Stimulated activated memory B cell treated with anti-CD40 and anti-IgM and Interleukin-4, amounts not matched to agents 10 μg/mL and 1 μg/mL and 100 μg/mL, for 72 hours (primary cell): ENCODE measurements around the gene SYNC.

Experiments
- ATAC-seq: fragments of 150-1000 bp; cut with Tn5 transposase; 2 replicates; pipeline ENCODE4 v1.10.0; 2021
- H3K27ac Mint-ChIP-seq: one replicate; pipeline ENCODE4 v1.8.0; 2022; ENCODE audit warnings: mild to moderate bottlenecking, mixed read lengths
- H3K27me3 Mint-ChIP-seq: one replicate; pipeline ENCODE4 v1.8.0; 2022; ENCODE audit warnings: mixed read lengths
- H3K36me3 Mint-ChIP-seq: one replicate; pipeline ENCODE4 v1.8.0; 2022; ENCODE audit warnings: mixed read lengths
- H3K4me1 Mint-ChIP-seq: one replicate; pipeline ENCODE4 v1.8.0; 2022; ENCODE audit warnings: mixed read lengths
- H3K4me3 Mint-ChIP-seq: one replicate; pipeline ENCODE4 v1.8.0; 2022; ENCODE audit warnings: mild to moderate bottlenecking, moderate library complexity, mixed read lengths
- H3K9me3 Mint-ChIP-seq: one replicate; pipeline ENCODE4 v1.8.0; 2022; ENCODE audit warnings: mixed read lengths

SYNC gene

DNA sequence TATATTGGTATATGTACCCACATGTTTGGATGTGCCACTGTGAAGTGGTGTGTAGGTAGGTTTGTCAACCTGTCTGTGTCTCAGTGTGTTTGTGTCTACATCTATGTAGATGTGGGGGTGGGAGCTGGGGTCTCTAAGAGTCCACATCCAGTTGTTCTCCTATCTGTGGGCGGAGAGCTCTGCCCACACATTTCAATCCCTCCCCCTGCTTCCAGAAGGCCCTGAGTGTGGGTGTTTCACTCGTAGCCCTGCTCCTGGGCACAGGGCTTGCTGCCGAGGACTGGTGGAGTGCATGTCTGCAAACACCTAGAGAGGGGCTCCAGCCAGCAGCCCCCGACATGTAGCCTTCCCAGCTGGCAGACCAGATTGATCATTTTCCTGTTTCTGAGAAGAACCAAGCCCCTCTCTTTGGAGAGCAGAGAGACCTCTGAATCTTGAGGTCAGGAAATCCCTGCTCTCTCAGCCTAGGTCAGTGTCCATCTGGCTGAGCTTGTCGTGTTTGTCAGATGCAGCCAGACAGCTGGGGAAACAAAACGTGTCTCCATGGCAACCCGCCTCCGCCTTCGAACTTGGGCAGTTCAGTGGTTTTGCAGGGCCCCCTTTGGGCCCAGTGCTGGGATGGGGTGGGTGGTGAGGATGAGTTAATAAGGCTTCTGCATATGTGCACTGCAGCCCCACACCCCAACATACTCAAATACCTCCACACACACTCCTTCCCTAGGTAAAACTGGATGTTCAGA is 31.2 kb upstream of the SYNC start:
- H3K27me3 Mint-ChIP-seq = peaks cover 11% of the 10 kb centered on the region
- no peak overlapping the region for H3K27ac Mint-ChIP-seq
- no peaks in the 10 kb centered on the region for H3K4me1 Mint-ChIP-seq
- no peak for ATAC-seq
- H3K9me3 Mint-ChIP-seq = no peaks in the 10 kb centered on the region
- no peak overlapping the region for H3K4me3 Mint-ChIP-seq
- no peaks in the 10 kb centered on the region for H3K36me3 Mint-ChIP-seq

GRCh38 chr1:32729254-32730046 is 26.9 kb upstream of the SYNC start:
- H3K27ac Mint-ChIP-seq = no peak overlapping the region
- no peak for ATAC-seq
- no peak overlapping the region for H3K4me3 Mint-ChIP-seq
- no peaks in the 10 kb centered on the region for H3K9me3 Mint-ChIP-seq
- no peaks in the 10 kb centered on the region for H3K36me3 Mint-ChIP-seq
- H3K4me1 Mint-ChIP-seq = peaks cover 13% of the 10 kb centered on the region
- peaks cover 22% of the 10 kb centered on the region for H3K27me3 Mint-ChIP-seq

DNA sequence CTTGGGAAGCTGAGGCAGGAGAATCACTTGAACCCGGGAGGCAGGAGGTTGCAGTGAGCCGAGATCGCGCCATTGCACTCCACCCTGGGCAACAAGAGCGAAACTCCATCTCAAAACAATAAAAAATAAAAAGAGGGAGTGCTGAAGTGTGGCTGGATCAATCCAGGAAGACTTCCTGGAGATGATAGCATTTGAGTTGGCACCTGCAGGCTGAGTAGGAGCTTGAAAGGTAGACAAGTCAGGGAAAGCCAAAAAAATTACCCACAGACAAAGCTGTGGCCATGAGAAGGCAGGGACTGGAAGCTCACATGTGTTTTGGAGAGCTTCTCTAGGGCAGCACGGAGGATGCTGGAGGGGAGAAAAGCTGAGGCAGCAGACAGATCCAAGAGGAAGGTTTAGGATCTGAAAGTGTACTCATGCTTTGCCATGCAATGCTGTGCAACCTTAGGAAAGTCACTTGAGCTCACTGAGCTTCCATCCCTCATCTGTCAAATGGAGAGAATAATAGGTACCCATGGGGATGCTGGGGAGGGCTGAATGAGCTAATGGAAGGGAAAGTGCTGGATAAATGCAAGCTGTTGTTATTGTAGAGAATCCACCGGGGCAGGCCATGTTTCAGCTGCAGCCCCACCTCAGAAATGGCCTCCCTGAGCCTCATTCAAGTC is 26.0 kb upstream of the SYNC start:
- Mint-ChIP-seq H3K9me3 (no peaks in the 10 kb centered on the region), H3K27me3 (peaks cover 26% of the 10 kb centered on the region), H3K36me3 (no peaks in the 10 kb centered on the region), H3K4me3 (no peak overlapping the region), H3K27ac (no peak overlapping the region), H3K4me1 (peaks cover 13% of the 10 kb centered on the region)
- no peak for ATAC-seq

DNA sequence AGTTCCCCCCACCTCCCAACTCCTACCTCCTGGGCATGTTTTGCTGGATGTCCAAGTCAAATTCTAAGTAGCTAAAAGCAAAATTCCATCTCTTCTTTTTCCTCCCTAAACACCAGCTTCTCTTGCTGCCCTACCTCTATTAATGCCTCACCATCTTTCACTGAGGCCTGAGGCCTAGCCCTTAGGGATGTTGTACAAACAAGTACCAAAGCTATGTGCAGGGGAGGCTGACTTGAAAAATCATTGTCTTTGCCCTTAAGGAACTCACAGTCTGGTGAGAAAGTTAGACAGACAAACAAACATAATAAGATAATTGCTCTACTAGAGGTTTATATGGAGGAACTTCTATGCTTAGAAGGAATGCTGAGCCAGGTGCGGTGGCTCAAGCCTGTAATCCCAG is 25.3 kb upstream of the SYNC start:
- H3K36me3 Mint-ChIP-seq = no peaks in the 10 kb centered on the region
- no peak overlapping the region for H3K4me3 Mint-ChIP-seq
- H3K9me3 Mint-ChIP-seq = no peaks in the 10 kb centered on the region
- no peak for ATAC-seq
- peaks cover 13% of the 10 kb centered on the region for H3K4me1 Mint-ChIP-seq
- peaks cover 32% of the 10 kb centered on the region for H3K27me3 Mint-ChIP-seq
- H3K27ac Mint-ChIP-seq = no peak overlapping the region

- no peaks in the 10 kb centered on the region for H3K9me3 Mint-ChIP-seq
Measured at GRCh38 chr1:32725615-32725982, 23.0 kb upstream of the SYNC start.

DNA sequence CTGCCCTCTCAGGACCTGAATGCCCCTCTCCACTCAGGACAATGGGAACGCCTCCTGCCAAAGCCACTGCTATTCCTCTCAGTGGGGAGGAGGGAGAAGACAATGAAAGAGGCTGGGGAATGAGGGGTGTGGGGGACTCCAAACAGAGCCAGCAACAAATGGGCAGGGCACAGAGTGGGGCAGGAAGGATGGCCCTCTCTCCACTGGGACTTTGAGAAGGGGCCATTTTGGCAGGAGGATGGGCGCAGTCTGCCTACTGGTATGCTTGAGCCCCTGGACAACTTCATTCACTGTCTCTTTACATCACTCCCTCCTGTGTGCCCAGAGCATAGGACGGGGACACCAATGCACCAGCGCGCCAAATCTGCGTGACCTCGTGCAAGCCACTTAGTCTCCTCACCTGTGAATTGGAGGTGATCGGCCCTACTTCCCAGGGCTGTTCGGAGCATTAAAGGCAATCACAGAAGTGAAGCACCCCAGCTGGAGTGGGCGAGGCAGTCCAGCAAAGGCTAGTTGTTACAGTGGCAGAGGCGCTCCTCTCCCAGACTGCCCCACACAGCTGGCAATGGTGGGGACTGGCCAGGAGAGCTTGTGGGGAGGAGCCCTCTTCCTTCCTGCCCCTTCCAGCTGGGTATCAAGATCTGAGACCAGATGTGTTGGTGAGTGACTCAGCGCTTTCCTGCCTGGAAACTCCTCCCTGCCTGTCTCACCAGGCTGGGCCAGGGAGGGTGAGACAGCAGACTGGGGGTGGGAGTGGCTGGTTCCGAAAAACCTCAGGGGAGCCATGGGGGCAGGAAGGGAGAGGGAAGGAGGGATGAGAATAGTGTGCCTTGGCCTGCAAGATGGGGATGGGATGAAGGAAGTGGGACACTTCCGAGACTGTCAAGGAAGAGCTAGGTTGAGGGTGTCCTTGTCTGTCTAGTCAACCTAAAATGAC is 22.4 kb upstream of the SYNC start:
- Mint-ChIP-seq H3K9me3 (no peaks in the 10 kb centered on the region), H3K4me3 (no peak overlapping the region), H3K36me3 (no peaks in the 10 kb centered on the region), H3K4me1 (peaks cover 13% of the 10 kb centered on the region), H3K27ac (no peak overlapping the region), H3K27me3 (peaks cover 60% of the 10 kb centered on the region)
- ATAC-seq = peak; percentile 45

More at GRCh38 chr1:32725615-32725982, 23.0 kb upstream of the SYNC start:
- Mint-ChIP-seq H3K4me1 (peaks cover 13% of the 10 kb centered on the region), H3K27me3 (peaks cover 54% of the 10 kb centered on the region), H3K4me3 (no peak overlapping the region), H3K36me3 (no peaks in the 10 kb centered on the region), H3K27ac (no peak overlapping the region)
- ATAC-seq = no peak

GRCh38 chr1:32719681-32720275 is 17.2 kb upstream of the SYNC start:
- Mint-ChIP-seq H3K36me3 (no peaks in the 10 kb centered on the region), H3K27me3 (peaks cover 66% of the 10 kb centered on the region), H3K27ac (no peak overlapping the region), H3K4me1 (peaks cover 19% of the 10 kb centered on the region), H3K9me3 (no peaks in the 10 kb centered on the region), H3K4me3 (no peak overlapping the region)
- no peak for ATAC-seq

GRCh38 chr1:32718527-32718926 is 16.0 kb upstream of the SYNC start:
- no peak for ATAC-seq
- Mint-ChIP-seq H3K27ac (no peak overlapping the region), H3K4me3 (no peak overlapping the region), H3K27me3 (peaks cover 60% of the 10 kb centered on the region), H3K9me3 (no peaks in the 10 kb centered on the region), H3K4me1 (peaks cover 16% of the 10 kb centered on the region), H3K36me3 (no peaks in the 10 kb centered on the region)

DNA sequence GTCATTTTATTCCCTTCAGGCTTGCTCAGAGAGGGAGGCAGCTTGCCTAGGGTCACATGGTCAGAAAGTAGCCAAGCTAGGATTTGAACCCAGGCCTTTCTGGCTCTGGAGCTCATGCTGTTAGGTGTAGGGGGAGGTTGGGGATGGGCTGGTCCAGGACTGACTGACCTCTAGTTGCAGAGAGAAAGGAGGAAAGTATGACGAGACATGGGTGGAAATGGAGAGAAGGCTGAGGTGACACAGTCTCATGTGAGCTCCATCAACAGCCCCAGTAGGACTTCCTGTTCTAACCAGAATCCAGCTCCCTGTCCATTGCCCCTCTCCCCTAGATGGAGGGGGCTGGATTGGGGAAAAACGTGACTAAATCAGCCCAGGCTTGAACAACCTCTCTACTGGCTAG is 15.5 kb upstream of the SYNC start:
- H3K27me3 Mint-ChIP-seq = peaks cover 61% of the 10 kb centered on the region
- H3K4me3 Mint-ChIP-seq = no peak overlapping the region
- H3K9me3 Mint-ChIP-seq = no peaks in the 10 kb centered on the region
- peaks cover 16% of the 10 kb centered on the region for H3K4me1 Mint-ChIP-seq
- no peak for ATAC-seq
- H3K27ac Mint-ChIP-seq = no peak overlapping the region
- H3K36me3 Mint-ChIP-seq = no peaks in the 10 kb centered on the region

DNA sequence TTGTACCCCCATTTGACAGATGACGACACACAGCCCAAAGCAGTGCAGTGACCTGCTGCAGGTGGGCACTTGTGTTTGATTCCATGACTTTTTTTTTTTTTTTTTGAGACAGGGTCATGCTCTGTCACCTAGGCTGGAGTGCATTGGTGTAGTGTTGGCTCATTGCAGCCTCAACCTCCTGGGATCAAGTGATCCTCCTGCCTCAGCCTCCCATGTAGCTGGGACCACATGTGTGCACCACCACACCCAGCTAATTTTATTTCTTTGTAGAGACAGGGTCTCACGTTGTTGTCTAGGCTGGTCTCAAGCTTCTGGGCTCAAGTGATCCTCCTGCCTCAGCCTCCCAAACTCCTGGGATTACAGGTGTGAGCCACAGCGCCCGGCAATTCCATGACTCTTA is 14.9 kb upstream of the SYNC start:
- Mint-ChIP-seq H3K27ac (no peak overlapping the region), H3K4me3 (no peak overlapping the region), H3K36me3 (no peaks in the 10 kb centered on the region), H3K9me3 (no peaks in the 10 kb centered on the region), H3K27me3 (peaks cover 58% of the 10 kb centered on the region), H3K4me1 (peaks cover 16% of the 10 kb centered on the region)
- no peak for ATAC-seq

DNA sequence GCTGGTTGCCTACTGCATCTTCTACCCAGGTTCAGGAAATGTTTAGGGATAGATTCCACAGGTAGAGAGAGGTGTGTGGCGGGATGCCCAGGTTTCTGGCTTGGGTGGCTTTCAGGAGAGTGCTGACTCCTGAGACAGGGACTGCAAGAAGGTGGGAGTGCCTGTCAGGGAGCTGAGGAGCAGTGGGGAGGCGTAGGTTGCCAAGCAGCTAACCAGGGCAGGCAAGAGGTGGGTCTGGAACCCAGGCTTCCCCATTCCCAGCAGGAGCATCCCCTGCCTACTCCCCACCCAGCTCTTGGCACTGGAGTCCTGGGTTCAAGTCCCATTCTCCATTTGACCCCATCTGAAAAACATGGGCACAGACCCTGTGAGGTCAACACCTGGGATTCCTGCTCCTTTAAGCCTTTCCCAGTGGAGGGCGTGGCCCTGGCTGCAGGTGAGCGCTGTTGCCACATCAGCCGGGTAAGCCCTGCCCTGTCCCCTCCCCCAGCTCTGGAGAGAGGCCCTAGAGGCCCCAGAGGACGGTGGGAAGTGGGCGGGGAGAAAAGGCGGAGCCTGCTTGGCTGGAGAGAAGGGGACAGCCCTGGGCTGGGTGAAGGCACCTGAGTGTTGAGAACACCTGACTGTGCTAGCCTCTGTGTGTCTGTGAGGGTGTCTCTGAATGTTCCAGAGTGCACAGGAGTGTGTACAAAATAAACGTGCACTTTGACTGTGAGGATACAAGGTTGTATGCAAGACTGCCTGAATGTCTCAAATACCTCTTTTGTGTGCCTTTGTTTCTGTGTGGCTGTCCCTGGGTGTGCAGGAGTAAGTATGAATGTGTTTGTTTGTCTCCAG is 14.0 kb upstream of the SYNC start:
- H3K27ac Mint-ChIP-seq = no peak overlapping the region
- ATAC-seq = peak; percentile 58
- H3K4me3 Mint-ChIP-seq = no peak overlapping the region
- H3K4me1 Mint-ChIP-seq = peaks cover 23% of the 10 kb centered on the region
- H3K9me3 Mint-ChIP-seq = no peaks in the 10 kb centered on the region
- peaks cover 48% of the 10 kb centered on the region for H3K27me3 Mint-ChIP-seq
- H3K36me3 Mint-ChIP-seq = no peaks in the 10 kb centered on the region

- Mint-ChIP-seq H3K27me3 (peaks cover 42% of the 10 kb centered on the region), H3K9me3 (no peaks in the 10 kb centered on the region), H3K4me3 (no peak overlapping the region), H3K4me1 (peaks cover 23% of the 10 kb centered on the region), H3K27ac (no peak overlapping the region), H3K36me3 (no peaks in the 10 kb centered on the region)
- no peak for ATAC-seq
Measured at GRCh38 chr1:32715901-32716311, 13.3 kb upstream of the SYNC start.

DNA sequence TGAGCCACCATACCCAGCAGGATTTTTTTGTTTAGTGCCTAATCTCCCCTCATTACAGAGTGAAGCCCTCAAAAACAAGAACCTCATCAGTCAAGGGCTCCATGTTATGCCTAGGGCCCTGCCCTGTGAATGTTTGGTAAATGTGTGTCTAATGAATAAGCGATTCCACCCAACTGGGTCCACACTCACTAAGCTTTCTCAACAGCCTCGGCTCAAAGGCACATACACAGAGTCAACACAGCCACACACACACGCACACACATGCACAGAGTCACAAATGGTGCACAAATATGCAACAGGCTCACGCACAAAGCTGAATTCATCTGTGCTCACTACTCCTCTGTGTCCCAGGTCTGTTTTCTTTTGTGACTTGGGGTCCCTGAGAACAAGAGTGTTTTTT is 11.7 kb upstream of the SYNC start:
- peaks cover 27% of the 10 kb centered on the region for H3K27me3 Mint-ChIP-seq
- H3K36me3 Mint-ChIP-seq = no peaks in the 10 kb centered on the region
- no peak overlapping the region for H3K4me3 Mint-ChIP-seq

GRCh38 chr1:32713081-32713480 is 10.5 kb upstream of the SYNC start:
- Mint-ChIP-seq H3K36me3 (no peaks in the 10 kb centered on the region), H3K4me1 (peaks cover 23% of the 10 kb centered on the region), H3K4me3 (no peak overlapping the region), H3K27me3 (peaks cover 15% of the 10 kb centered on the region), H3K9me3 (no peaks in the 10 kb centered on the region), H3K27ac (no peak overlapping the region)
- ATAC-seq = no peak

More for the DNA sequence above, 11.7 kb upstream of the SYNC start:
- ATAC-seq = no peak
- Mint-ChIP-seq H3K9me3 (no peaks in the 10 kb centered on the region), H3K4me1 (peaks cover 23% of the 10 kb centered on the region), H3K27ac (no peak overlapping the region)
